Measurements from ENCODE around the gene WHAMM. TPM values are rescaled to one million over a fixed set of nuclear protein-coding genes. Genes with fewer than 3 reads are reported as not detected.

WHAMM gene
- total RNA-seq, 2 donors from 2014 or later: 11.9 to 13.1 TPM

DNA sequence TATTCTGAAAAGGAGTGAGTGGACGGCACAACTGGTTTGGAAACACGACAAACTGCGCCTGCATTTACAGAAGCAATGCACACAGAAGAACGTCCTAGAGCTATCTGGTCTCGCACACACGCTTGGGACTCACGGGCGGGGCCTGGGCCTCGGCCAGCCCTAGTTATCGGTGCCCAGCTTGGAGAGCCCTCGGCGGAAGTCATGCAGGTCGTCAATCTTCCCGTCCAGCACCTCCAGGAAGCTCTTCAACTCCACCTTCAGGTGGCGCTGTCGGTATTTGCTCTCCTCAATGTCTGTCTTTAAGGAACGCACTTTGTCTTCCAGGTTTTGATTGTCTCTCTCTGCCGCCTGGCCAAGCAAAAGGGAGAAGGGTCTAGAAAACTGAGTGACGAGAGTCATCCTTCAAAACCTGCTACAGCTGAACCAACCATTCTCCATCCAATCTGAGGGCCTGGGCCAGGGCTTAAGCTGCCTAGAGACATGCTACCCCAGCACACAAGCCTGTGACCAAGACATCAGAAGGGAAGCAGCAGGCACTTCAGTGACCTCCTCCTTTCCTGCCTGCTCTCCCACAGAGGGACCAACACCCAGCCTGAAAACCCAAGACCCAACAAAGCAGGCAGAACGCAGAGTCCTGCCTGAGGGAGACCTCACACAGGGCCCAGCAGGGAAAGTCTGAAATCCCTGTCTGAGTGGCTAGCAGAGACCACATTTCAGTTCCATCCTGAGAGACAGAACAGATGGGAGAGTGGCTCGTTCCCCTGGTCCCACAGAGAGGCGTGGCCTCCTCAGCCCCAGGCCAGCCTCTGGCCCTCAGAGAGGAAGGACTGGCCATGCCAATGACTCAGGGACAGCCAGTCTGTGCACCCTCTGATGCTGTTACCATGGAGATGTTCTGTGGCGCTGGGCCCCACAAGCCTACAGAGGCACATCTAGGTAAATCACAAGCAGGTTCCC is 40.4 kb downstream of the WHAMM start:
- TF ChIP-seq, protein P1, sequence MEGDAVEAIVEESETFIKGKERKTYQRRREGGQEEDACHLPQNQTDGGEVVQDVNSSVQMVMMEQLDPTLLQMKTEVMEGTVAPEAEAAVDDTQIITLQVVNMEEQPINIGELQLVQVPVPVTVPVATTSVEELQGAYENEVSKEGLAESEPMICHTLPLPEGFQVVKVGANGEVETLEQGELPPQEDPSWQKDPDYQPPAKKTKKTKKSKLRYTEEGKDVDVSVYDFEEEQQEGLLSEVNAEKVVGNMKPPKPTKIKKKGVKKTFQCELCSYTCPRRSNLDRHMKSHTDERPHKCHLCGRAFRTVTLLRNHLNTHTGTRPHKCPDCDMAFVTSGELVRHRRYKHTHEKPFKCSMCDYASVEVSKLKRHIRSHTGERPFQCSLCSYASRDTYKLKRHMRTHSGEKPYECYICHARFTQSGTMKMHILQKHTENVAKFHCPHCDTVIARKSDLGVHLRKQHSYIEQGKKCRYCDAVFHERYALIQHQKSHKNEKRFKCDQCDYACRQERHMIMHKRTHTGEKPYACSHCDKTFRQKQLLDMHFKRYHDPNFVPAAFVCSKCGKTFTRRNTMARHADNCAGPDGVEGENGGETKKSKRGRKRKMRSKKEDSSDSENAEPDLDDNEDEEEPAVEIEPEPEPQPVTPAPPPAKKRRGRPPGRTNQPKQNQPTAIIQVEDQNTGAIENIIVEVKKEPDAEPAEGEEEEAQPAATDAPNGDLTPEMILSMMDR (IDR thresholded peaks at IDR 0.05): peak; percentile 50
- H3K27me3 ChIP-seq: no peaks in the 10 kb centered on the region
- H3K27ac ChIP-seq: no peak overlapping the region
- H3K4me1 ChIP-seq: no peaks in the 10 kb centered on the region
- H3K36me3 ChIP-seq: no peaks in the 10 kb centered on the region
- DNase-seq: peak; percentile 79
- no peaks in the 10 kb centered on the region for H3K9me3 ChIP-seq
- H3K9ac ChIP-seq (ENCODE audit: low read depth in 2 of 2, low read length in 2 of 2): no peak overlapping the region
- intact Hi-C loops (cut with DNase I): loop anchor here (2.0 kb wide), 1 partner anchor 151 kb away; no protein-coding TSS in a partner anchor
- H3K4me3 ChIP-seq: no peak overlapping the region

DNA sequence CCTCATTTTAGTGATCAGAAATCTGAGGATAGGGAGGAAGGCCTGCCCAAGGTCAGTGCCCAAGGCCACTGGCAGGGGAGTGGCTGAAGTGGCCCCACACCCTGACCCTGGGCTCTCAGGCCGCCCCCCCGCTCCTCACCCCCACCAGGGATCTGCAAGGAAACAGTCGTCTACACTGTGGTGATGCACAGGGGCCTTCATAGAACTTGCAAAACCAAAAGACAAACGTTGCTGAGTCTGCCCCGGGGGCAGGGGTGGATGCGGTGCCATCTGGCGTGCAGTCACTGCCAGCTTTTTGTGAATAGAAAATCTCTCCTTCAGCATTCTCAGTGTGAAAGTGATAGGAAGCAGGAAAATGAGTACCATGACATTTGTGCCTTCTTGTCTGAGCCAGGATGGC is 41.3 kb downstream of the WHAMM start:
- no peak for DNase-seq
- intact Hi-C loops (cut with DNase I): no loop called here
- TF ChIP-seq, protein P1 (IDR thresholded peaks at IDR 0.05): no peak
- no peaks in the 10 kb centered on the region for H3K36me3 ChIP-seq
- no peaks in the 10 kb centered on the region for H3K27me3 ChIP-seq
- no peaks in the 10 kb centered on the region for H3K9me3 ChIP-seq
- H3K9ac ChIP-seq (ENCODE audit: low read depth in 2 of 2, low read length in 2 of 2): no peak overlapping the region
- no peak overlapping the region for H3K27ac ChIP-seq
- no peaks in the 10 kb centered on the region for H3K4me1 ChIP-seq
- no peak overlapping the region for H3K4me3 ChIP-seq

DNA sequence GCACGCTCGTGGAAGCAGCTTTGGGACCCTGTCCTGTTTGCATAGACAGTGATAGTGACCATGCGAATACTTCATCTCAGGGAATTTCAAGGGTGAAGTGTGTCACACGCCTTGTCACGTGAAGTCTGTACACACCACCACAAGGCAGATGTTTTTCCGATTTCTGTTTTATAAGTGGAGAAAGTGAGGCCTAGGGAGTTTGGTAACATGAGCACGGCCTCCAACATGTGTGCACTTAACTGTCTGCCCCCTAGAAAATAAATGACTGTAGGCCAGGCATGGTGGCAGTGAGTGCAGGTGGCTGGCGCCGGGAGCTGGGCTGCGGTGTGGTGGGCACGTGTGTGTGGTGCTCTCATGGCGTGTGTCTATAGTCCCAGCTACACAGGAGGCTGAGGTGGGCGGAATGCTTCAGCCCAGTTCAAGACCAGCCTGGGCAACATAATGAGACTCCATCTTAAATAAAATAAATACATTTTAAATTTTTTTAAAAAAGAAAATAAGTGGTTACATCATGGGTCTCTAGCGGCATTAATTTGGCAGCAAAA is 42.0 kb downstream of the WHAMM start:
- H3K4me1 ChIP-seq: no peaks in the 10 kb centered on the region
- no peak overlapping the region for H3K27ac ChIP-seq
- TF ChIP-seq, protein P1 (IDR thresholded peaks at IDR 0.05): no peak
- intact Hi-C loops (cut with DNase I): no loop called here
- no peak overlapping the region for H3K9ac ChIP-seq (ENCODE audit: low read depth in 2 of 2, low read length in 2 of 2)
- H3K36me3 ChIP-seq: no peaks in the 10 kb centered on the region
- DNase-seq: no peak
- no peaks in the 10 kb centered on the region for H3K9me3 ChIP-seq
- H3K27me3 ChIP-seq: no peaks in the 10 kb centered on the region
- no peak overlapping the region for H3K4me3 ChIP-seq

GRCh38 chr15:82851981-82852511 is 42.6 kb downstream of the WHAMM start:
- Histone ChIP-seq H3K36me3 (no peaks in the 10 kb centered on the region), H3K9ac (ENCODE audit: low read depth in 2 of 2, low read length in 2 of 2) (no peak overlapping the region), H3K9me3 (no peaks in the 10 kb centered on the region), H3K4me3 (no peak overlapping the region), H3K27ac (no peak overlapping the region), H3K4me1 (no peaks in the 10 kb centered on the region), H3K27me3 (no peaks in the 10 kb centered on the region)
- intact Hi-C loops (cut with DNase I): no loop called here
- TF ChIP-seq, protein P1 (IDR thresholded peaks at IDR 0.05): no peak
- no peak for DNase-seq

DNA sequence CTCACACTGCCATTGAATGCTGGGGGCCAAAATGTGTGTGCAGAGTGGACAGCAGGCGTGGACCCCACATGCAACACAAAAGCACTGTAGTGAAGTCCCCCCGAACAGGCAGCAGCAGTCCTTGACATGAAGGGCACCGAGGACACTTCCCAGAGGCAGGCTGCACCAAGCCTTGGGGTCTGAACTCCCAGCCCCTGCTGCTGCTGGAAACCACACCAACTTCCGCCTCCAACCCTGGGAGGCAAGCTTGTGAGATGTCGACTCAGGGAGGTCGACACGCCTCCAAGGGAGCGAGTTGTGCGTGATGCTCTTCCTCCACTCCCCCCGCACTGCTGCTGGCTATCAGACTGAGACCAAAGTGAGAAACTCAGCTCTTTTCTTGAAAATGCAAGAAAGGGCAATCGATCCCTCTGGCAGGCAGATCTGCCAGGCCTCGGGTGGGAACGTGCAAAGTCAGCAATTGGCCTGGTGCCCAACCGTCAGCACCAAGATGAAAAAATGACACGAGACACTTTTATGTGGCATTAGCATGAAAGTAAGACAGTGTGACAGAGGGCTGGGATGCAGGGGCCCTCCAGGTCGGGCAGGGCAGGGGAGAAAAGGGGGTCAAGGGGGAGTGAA is 43.6 kb downstream of the WHAMM start:
- Histone ChIP-seq H3K36me3 (no peaks in the 10 kb centered on the region), H3K27ac (no peak overlapping the region), H3K9ac (ENCODE audit: low read depth in 2 of 2, low read length in 2 of 2) (no peak overlapping the region), H3K4me3 (no peak overlapping the region), H3K27me3 (no peaks in the 10 kb centered on the region), H3K9me3 (no peaks in the 10 kb centered on the region), H3K4me1 (no peaks in the 10 kb centered on the region)
- DNase-seq: no peak
- TF ChIP-seq, protein P1 (IDR thresholded peaks at IDR 0.05): no peak
- intact Hi-C loops (cut with DNase I): no loop called here
